NCI-H345 treated with DMSO at 0.1 percent for 48 hours (cell line): Measurements from ENCODE around the gene MTHFD2.

Experiments used
- DNase-seq: peaks from one replicate; lab custom pipeline; 2025; ENCODE audit not compliant: unreplicated experiment; lab: John Stamatoyannopoulos, UW

MTHFD2 gene

DNA sequence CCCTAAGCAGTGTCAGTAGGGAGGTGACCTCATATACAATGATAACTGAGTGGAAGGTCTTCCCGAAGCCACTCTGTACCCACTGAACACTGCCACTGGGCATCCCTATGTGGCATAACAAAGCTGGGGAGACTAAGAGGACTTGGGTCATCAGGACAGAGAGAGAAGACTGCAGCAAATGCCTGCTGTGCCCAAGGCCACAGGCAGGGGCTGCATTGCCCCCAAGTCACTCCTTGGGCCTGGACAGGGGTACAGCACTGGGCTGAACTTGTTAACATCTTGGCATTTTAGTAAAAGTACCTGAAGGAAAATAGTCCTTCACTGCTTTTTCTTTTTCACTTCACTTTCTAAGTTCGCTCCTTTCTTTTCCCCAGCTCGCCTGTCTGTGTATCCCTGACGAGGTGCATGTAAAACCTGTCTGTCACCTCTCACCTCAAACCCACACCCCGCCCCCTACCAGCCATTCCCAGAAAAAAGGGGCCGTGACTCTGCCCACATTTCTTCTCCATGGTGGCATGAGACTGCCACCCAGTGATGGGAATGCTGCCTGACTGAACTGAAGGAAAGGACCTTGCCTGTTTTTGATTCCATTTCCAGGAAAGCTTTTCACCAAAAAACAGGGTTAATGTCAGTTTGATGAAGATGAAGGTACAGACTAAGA is 62.9 kb downstream of the MTHFD2 start:
- no peak for DNase-seq

- no peak for DNase-seq
Observed at GRCh38 chr2:74262681-74263080, 64.3 kb downstream of the MTHFD2 start.

- DNase-seq, result no peak
Observed at GRCh38 chr2:74264281-74264680, 65.9 kb downstream of the MTHFD2 start.

DNA sequence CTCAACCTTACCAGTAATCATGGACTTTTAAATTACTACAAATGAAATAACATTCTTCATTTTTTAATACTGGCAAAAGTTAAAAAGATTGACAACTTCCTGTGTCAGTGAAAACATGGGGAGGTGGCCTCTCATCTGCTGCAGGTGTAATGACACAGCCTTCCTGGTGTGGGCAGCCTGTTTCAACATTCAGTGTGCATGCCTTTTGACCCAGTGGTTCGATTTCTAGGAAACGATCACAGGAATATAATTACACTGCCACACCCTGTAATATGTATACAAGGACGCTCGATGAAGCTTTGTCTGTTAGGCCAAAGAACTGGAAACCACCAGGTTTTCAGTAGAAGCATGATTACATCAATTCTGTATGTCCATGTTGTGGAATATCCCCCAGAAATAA is 68.7 kb downstream of the MTHFD2 start:
- DNase-seq, result no peak
